HG02840 (cell line): ENCODE data around the gene RNLS.

ENCODE experiments used
- ATAC-seq: cut with Tn5 transposase; IDR thresholded peaks from one replicate; pipeline ENCODE4 v1.9.1; 2021; ENCODE audit warnings: mild to moderate bottlenecking, moderate library complexity, moderate number of reproducible peaks; ENCODE audit not compliant: unreplicated experiment, low FRiP score

Gene RNLS

GRCh38 chr10:88582806-88583583 is at the start of gene RNLS:
Gene RNLS (minus strand): TSS chr10:88583318.
- ATAC-seq = peak; percentile 85

GRCh38 chr10:88624840-88625239 is 41.7 kb upstream of the RNLS start:
- no peak for ATAC-seq

- ATAC-seq = no peak
These were observed 40.7 kb upstream of the RNLS start for GRCh38 chr10:88623835-88624234.

GRCh38 chr10:88620441-88620840 is 37.3 kb upstream of the RNLS start:
- no peak for ATAC-seq

- ATAC-seq = no peak
These were observed 35.4 kb upstream of the RNLS start for GRCh38 chr10:88618496-88618895.

- ATAC-seq = no peak
These were observed 34.7 kb upstream of the RNLS start for GRCh38 chr10:88617772-88618300.

- no peak for ATAC-seq
These were observed 33.3 kb upstream of the RNLS start for GRCh38 chr10:88616250-88616977.

GRCh38 chr10:88608780-88609179 is 25.7 kb upstream of the RNLS start:
- ATAC-seq = no peak

GRCh38 chr10:88608052-88608732 is 25.1 kb upstream of the RNLS start:
- no peak for ATAC-seq

GRCh38 chr10:88598055-88598454 is 14.9 kb upstream of the RNLS start:
- peak; percentile 80 for ATAC-seq

GRCh38 chr10:88594482-88594881 is 11.4 kb upstream of the RNLS start:
- no peak for ATAC-seq

GRCh38 chr10:88592906-88593305 is 9.8 kb upstream of the RNLS start:
- no peak for ATAC-seq

- no peak for ATAC-seq
These were observed 9.3 kb upstream of the RNLS start for GRCh38 chr10:88592381-88592780.

- ATAC-seq = no peak
These were observed 3.3 kb upstream of the RNLS start, which contains the start of gene LIPJ for GRCh38 chr10:88586462-88586861. Gene LIPJ (plus strand): TSS chr10:88586762. CDS start chr10:88590688, 3,926 bp downstream.

GRCh38 chr10:88583584-88583957 is 453 bp upstream of the RNLS start:
- no peak for ATAC-seq

GRCh38 chr10:88582411-88582805 is 710 bp downstream of the RNLS start:
- ATAC-seq = no peak

GRCh38 chr10:88565072-88565471 is 18.0 kb downstream of the RNLS start:
- ATAC-seq = no peak

- ATAC-seq = no peak
These were observed 21.0 kb downstream of the RNLS start for GRCh38 chr10:88562152-88562551.

GRCh38 chr10:88557658-88558057 is 25.5 kb downstream of the RNLS start:
- no peak for ATAC-seq

- ATAC-seq = no peak
These were observed 25.9 kb downstream of the RNLS start for GRCh38 chr10:88557256-88557655.
